Measurements from ENCODE around the gene TMEM30A.

The TMEM30A gene

DNA sequence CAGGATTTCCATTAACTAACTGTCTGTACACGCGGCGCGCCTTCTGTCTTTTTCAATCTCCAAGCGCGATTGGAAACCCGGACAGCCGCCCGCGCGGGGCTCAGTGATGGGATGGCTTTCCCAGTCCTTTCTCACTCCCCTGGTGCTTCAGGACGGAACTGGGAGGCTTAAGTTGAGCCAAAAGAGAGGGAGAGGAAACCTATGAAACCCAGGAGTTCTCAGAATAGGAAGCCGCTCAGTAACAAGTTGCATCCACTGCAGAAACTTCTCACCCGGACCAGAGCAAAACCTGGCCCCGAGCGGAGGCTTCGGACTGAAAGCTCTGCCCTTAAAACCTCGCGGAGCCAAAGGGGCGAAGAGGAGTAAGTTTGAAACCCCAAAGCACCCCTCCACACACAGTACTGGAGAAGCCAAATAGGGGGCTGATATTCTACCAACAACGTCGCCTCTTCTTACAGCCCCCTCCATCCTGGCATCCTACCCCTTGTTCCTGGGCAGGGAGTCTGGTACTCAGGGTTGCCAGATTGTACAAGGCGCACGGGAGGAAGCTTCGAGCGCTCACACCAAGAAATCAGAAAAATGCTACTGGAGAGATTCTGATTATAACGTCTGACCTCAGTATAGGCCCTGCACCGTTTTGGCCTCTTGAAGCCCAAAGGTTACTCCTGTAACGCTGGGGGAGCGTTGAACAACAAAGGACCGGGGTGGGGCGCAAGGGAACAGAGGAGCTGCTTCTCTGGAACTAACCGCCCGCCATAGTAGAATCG is 77.8 kb downstream of the TMEM30A start:
- Histone ChIP-seq H3K4me1 (ENCODE audit: low read length) (peaks cover 4% of the 10 kb centered on the region; the same call in 1 of the 2 replicates), H2AFZ (ENCODE audit: low read length) (no peak overlapping the region), H3K9me3 (replicated peaks; ENCODE audit: insufficient read depth, low read length) (no peaks in the 10 kb centered on the region), H3K36me3 (replicated peaks; ENCODE audit: insufficient read depth, low read length) (no peaks in the 10 kb centered on the region), H4K20me1 (ENCODE audit: insufficient read depth, low read length) (no peaks in the 10 kb centered on the region), H3K4me2 (ENCODE audit: low read depth, low read length) (no peak overlapping the region), H3K9ac (ENCODE audit: low read length) (no peak overlapping the region), H3K79me2 (ENCODE audit: low read length) (no peaks in the 10 kb centered on the region), H3K27ac (ENCODE audit: low read length) (no peak overlapping the region), H3K9me2 (replicated peaks; ENCODE audit: insufficient read depth, low read length) (no peaks in the 10 kb centered on the region), H3K27me3 (replicated peaks; ENCODE audit: insufficient read depth, low read length) (peaks cover 29% of the 10 kb centered on the region), H3F3A (ENCODE audit: insufficient read depth, low read length) (no peaks in the 10 kb centered on the region), H3K4me3 (ENCODE audit: low read length) (no peak overlapping the region)
- DNase-seq: no peak
- TF ChIP-seq, protein P1, sequence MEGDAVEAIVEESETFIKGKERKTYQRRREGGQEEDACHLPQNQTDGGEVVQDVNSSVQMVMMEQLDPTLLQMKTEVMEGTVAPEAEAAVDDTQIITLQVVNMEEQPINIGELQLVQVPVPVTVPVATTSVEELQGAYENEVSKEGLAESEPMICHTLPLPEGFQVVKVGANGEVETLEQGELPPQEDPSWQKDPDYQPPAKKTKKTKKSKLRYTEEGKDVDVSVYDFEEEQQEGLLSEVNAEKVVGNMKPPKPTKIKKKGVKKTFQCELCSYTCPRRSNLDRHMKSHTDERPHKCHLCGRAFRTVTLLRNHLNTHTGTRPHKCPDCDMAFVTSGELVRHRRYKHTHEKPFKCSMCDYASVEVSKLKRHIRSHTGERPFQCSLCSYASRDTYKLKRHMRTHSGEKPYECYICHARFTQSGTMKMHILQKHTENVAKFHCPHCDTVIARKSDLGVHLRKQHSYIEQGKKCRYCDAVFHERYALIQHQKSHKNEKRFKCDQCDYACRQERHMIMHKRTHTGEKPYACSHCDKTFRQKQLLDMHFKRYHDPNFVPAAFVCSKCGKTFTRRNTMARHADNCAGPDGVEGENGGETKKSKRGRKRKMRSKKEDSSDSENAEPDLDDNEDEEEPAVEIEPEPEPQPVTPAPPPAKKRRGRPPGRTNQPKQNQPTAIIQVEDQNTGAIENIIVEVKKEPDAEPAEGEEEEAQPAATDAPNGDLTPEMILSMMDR (IDR thresholded peaks at IDR 0.05; ENCODE audit: low read length): no peak
- no peak for TF ChIP-seq EZH2 (optimal IDR thresholded peaks at IDR 0.05; ENCODE audit: low read depth, low read length)
- no peak for TF ChIP-seq EZH2phosphoT487 (IDR thresholded peaks at IDR 0.05; ENCODE audit: low read length)

DNA sequence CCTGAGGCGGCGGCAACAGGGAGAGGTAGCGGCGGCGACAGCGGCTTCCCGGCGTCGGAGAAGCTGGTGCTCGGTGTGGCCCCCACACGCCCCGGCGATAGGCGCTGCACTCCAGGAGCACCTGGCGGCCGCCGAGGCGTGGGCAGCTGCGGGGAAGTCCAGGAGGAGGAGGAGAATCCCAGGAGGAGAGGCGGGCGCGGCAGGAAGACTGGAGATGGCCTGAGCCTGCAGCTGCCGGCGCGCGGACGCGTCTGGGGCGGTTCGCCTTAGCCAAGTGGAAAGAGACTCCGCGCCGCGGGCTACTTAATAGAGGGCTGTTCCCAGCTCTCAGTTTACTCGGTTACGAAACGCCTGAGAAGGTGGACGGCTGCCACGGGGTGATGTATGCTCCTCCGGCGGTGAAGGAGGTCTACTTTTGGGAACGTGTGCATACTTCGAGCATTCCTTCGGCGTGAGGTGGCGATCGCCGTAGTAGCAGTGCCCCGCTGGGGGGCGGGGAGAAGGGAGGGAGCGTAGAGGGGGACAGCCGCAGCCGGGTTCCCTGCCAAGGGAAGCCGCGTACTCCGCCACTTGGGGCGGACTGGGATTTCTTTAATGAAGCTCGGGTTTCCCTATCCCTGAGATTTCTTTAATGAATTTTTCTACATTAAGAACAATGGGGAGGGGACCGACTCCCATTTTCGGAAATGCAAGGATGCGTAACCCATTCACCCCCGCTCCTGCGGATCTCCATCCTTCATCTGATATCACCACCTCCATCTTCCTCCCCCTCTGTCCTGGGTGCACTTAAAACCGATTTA is 78.6 kb downstream of the TMEM30A start, which contains the start of gene COL12A1:
Gene COL12A1, minus strand, starts transcription at position 278 of the 800 bp plus-strand sequence. CDS start 3,261 bp downstream, outside the sequence.
- Histone ChIP-seq H3K36me3 (replicated peaks; ENCODE audit: insufficient read depth, low read length) (no peaks in the 10 kb centered on the region), H3F3A (ENCODE audit: insufficient read depth, low read length) (no peaks in the 10 kb centered on the region), H3K9ac (ENCODE audit: low read length) (no peak within 1 kb of the TSS), H3K27ac (ENCODE audit: low read length) (no peak within 1 kb of the TSS), H3K4me1 (ENCODE audit: low read length) (peaks cover 4% of the 10 kb centered on the region; the same call in 1 of the 2 replicates), H2AFZ (ENCODE audit: low read length) (peak within 1 kb of the TSS; percentile 37; the same call in 1 of the 2 replicates), H4K20me1 (ENCODE audit: insufficient read depth, low read length) (no peaks in the 10 kb centered on the region), H3K9me2 (replicated peaks; ENCODE audit: insufficient read depth, low read length) (no peaks in the 10 kb centered on the region), H3K27me3 (replicated peaks; ENCODE audit: insufficient read depth, low read length) (peaks cover 29% of the 10 kb centered on the region), H3K4me2 (ENCODE audit: low read depth, low read length) (peak within 1 kb of the TSS; percentile 68), H3K4me3 (ENCODE audit: low read length) (peak within 1 kb of the TSS; percentile 44), H3K9me3 (replicated peaks; ENCODE audit: insufficient read depth, low read length) (no peaks in the 10 kb centered on the region), H3K79me2 (ENCODE audit: low read length) (no peaks in the 10 kb centered on the region)
- TF ChIP-seq EZH2phosphoT487 (IDR thresholded peaks at IDR 0.05; ENCODE audit: low read length) (no peak), EZH2 (optimal IDR thresholded peaks at IDR 0.05; ENCODE audit: low read depth, low read length) (no peak)
- TF ChIP-seq, protein P1 (IDR thresholded peaks at IDR 0.05; ENCODE audit: low read length): no peak
- no peak for DNase-seq

- H2AFZ ChIP-seq (ENCODE audit: low read length): peak overlapping the region; percentile 37
- no peaks in the 10 kb centered on the region for H3K9me2 ChIP-seq (replicated peaks; ENCODE audit: insufficient read depth, low read length)
- peak; percentile 39 for DNase-seq
- peaks cover 29% of the 10 kb centered on the region for H3K27me3 ChIP-seq (replicated peaks; ENCODE audit: insufficient read depth, low read length)
- peaks cover 4% of the 10 kb centered on the region; the same call in 1 of the 2 replicates for H3K4me1 ChIP-seq (ENCODE audit: low read length)
- peak overlapping the region; percentile 68 for H3K4me2 ChIP-seq (ENCODE audit: low read depth, low read length)
- no peak overlapping the region for H3K9ac ChIP-seq (ENCODE audit: low read length)
- no peak for TF ChIP-seq EZH2phosphoT487 (IDR thresholded peaks at IDR 0.05; ENCODE audit: low read length)
- no peak for TF ChIP-seq EZH2 (optimal IDR thresholded peaks at IDR 0.05; ENCODE audit: low read depth, low read length)
- TF ChIP-seq, protein P1 (IDR thresholded peaks at IDR 0.05; ENCODE audit: low read length): no peak
- H3K79me2 ChIP-seq (ENCODE audit: low read length): no peaks in the 10 kb centered on the region
- H3K9me3 ChIP-seq (replicated peaks; ENCODE audit: insufficient read depth, low read length): no peaks in the 10 kb centered on the region
- H4K20me1 ChIP-seq (ENCODE audit: insufficient read depth, low read length): no peaks in the 10 kb centered on the region
- no peaks in the 10 kb centered on the region for H3F3A ChIP-seq (ENCODE audit: insufficient read depth, low read length)
- no peak overlapping the region for H3K27ac ChIP-seq (ENCODE audit: low read length)
- no peaks in the 10 kb centered on the region for H3K36me3 ChIP-seq (replicated peaks; ENCODE audit: insufficient read depth, low read length)
- peak overlapping the region; percentile 44 for H3K4me3 ChIP-seq (ENCODE audit: low read length)
Observed at GRCh38 chr6:75204959-75205775, 79.4 kb downstream of the TMEM30A start.

Data from MM.1S (cell line).